VCaP (cell line): ENCODE data around the gene FOXK1.

Source experiments
- H3K27ac ChIP-seq: fragments of 450-650 bp; 2 replicates; pipeline ENCODE4 v1.5.1; 2017
- CTCF ChIP-seq: fragments of 450-650 bp; conservative IDR thresholded peaks from 2 replicates; pipeline ENCODE4 v1.5.1; 2017; ENCODE audit warnings: mild to moderate bottlenecking, moderate library complexity

FOXK1 gene

GRCh38 chr7:4726566-4726965, 44.5 kb downstream of the FOXK1 start:
- TF ChIP-seq CTCF, result no peak

GRCh38 chr7:4727914-4728705, 46.0 kb downstream of the FOXK1 start:
- no peak for TF ChIP-seq CTCF
- H3K27ac ChIP-seq, result no peak overlapping the region

More at GRCh38 chr7:4726566-4726965, 44.5 kb downstream of the FOXK1 start:
- H3K27ac ChIP-seq, result no peak overlapping the region

- no peak for TF ChIP-seq CTCF
- no peak overlapping the region for H3K27ac ChIP-seq
Observed at GRCh38 chr7:4729266-4729665, 47.2 kb downstream of the FOXK1 start.

DNA sequence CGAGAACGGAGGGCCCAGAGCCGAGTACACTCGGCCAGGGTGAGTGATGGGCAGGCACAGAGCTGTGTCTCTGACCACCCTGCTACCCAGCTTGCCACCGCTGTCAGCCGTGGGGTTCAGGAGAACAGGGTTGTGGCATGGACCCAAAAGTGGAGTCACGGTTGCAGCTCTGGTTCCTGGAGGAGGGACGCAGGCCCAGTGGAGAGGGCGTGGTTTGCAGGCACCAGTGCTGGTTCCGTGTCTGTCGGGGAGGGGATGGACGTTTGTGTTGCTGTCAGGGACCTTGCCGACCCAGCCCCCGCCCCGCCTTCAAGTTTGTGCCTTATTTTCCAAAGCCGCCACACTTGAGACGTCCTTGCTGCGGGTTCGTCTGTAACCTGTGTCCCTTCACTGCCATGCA, 48.2 kb downstream of the FOXK1 start:
- H3K27ac ChIP-seq, result no peak overlapping the region

DNA sequence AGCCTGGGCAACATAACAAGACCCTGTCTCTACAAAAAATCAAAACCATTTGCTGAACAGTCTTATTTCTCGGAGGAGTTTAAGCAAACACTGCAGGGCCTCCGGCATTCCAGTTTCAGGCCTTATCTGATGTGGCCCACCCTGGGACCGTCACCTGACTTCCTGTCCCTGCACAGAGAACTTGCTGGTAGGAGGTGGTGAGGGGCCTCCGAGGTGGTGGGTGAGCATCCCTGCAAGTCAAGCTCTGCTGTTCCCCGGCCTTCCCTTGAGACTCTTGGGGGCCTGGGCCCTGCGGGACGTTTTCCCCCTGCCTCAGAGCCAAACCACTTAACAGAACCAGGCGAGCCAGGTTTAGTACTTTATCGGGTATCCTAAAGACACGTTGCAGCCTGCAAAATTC, 48.9 kb downstream of the FOXK1 start:
- H3K27ac ChIP-seq, result no peak overlapping the region
- TF ChIP-seq CTCF, result no peak

More for the DNA sequence above, 48.2 kb downstream of the FOXK1 start:
- no peak for TF ChIP-seq CTCF

- no peak for TF ChIP-seq CTCF
- H3K27ac ChIP-seq, result no peak overlapping the region
Observed at GRCh38 chr7:4731803-4732202, 49.7 kb downstream of the FOXK1 start.

DNA sequence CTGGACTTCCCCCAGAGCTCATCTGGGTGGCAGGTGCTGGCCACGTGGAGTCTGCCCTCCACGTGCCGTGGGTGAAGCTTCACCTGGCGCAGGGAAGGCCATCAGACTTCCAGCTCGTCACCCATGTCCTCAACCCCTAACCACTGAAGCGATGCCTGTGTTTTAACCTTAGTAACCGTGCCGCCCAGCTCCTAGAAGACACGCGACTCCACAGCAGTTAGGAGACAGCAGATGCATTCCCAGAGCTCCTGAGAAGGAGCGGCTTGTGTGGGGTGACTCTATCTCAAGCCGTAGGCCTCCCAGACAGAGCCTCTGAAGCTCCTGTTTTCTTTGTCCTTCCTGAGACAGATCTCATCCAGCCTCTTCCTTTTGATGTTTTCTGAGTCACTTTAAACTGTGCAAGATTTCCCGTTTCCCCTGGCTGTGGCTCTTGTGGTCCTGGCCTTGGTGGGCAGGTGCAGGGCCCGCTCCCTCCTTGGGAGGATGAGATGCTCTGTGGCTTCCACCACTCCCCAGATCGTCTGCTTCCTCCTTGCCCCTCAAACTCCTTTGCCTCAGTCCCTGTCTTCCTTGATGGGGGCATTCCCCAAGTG, 51.9 kb downstream of the FOXK1 start:
- TF ChIP-seq CTCF, result no peak
- H3K27ac ChIP-seq, result no peak overlapping the region
